Measurements from ENCODE around the gene KRT3. TPM values are rescaled to one million over a fixed set of nuclear protein-coding genes. Genes with fewer than 3 reads are reported as not detected.

Gene KRT3
- total and polyA plus RNA-seq, 8 donors = 0.53 TPM; not detected in 7

DNA sequence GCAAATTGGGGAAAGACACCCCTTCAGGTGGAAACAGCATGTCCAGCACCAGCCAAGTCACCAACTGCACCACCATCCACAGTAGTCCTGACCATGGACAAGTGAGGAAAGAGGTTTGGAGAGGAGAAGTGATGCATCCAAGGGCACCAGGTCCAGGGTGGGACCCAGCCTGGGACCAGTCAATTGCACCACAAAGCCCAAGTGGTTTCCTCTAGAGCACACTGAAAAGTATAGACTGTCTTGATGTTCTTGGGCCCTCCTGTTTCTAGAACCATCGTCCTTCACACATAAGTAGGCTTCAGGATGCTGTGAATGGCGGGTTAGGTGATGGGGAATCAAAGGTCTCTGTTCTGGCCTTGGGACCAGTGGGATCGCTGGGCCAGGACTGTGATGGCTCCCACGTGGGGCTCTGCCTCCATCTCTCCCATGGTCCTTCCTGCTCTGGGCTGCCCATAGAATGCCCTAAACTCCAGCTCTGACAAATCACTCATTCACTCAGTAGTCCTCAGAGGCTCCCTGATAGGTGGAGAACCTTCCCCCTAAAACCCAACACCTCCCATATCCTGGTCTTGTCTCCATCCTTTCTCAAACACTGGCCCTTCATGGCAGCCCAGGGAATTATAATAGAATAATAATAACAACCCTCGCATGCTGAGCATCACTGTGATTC is 29.0 kb upstream of the KRT3 start:
- WGBS, 5 donors = 81 to 92% (median 89%) methylated on average over 5 of the region's 5 CpGs
- intact Hi-C loops (cut with DNase I; ENCODE audit: low total_unique reads) = no loop called here
- TF ChIP-seq POLR2A (IDR thresholded peaks at IDR 0.05) (no peak), POLR2AphosphoS5 (IDR thresholded peaks at IDR 0.05) (no peak), EP300 (IDR thresholded peaks at IDR 0.05) (no peak)
- TF ChIP-seq, protein P1, sequence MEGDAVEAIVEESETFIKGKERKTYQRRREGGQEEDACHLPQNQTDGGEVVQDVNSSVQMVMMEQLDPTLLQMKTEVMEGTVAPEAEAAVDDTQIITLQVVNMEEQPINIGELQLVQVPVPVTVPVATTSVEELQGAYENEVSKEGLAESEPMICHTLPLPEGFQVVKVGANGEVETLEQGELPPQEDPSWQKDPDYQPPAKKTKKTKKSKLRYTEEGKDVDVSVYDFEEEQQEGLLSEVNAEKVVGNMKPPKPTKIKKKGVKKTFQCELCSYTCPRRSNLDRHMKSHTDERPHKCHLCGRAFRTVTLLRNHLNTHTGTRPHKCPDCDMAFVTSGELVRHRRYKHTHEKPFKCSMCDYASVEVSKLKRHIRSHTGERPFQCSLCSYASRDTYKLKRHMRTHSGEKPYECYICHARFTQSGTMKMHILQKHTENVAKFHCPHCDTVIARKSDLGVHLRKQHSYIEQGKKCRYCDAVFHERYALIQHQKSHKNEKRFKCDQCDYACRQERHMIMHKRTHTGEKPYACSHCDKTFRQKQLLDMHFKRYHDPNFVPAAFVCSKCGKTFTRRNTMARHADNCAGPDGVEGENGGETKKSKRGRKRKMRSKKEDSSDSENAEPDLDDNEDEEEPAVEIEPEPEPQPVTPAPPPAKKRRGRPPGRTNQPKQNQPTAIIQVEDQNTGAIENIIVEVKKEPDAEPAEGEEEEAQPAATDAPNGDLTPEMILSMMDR (IDR thresholded peaks at IDR 0.05) = no peak

DNA sequence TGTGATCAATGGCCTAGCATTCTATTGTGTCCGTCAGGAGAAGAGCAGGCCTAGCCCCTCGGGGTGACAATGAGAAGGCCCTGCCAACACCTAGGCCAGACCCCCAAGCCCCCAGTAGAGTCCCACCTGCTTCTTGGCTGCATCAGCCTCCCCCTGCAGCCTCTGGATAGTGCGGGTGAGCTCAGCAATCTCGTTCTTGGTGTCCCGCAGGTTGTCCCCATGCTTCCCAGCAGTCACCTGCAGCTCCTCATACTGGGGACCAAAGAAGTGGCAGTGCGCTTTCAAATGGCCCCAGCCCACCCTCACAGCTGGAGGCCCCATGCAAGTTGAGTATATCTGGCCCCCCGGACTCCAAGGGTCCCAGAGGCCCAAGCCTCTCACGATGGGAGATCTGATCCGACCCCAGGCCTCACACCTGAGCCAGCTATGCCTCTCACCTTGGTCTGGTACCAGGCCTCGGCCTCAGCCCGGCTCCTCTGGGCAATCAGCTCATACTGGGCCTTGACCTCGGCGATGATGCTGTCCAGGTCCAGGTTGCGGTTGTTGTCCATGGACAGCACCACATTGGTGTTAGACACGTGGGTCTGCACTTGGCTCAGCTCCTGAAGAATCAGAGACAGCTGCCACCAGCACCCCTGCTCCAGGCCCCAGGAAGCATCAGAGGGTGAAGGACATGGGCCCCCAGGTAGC is 28.0 kb upstream of the KRT3 start:
- H3K4me3 ChIP-seq = no peak overlapping the region
- H3K27ac ChIP-seq = no peak overlapping the region
- WGBS, 5 donors = 80 to 93% (median 89%) methylated on average over 9 to 15 of the region's 15 CpGs
- peaks cover 0 to 23% (median 5%) of the 10 kb centered on the region in 3 donors for H3K27me3 ChIP-seq
- no peaks in the 10 kb centered on the region for H3K36me3 ChIP-seq
- intact Hi-C loops (cut with DNase I; ENCODE audit: low total_unique reads) = no loop called here
- no peak for DNase-seq
- H3K9me3 ChIP-seq = no peaks in the 10 kb centered on the region
- TF ChIP-seq, protein P1 (IDR thresholded peaks at IDR 0.05) = no peak
- no peak for TF ChIP-seq EP300 (IDR thresholded peaks at IDR 0.05)
- TF ChIP-seq POLR2AphosphoS5 (IDR thresholded peaks at IDR 0.05) = no peak
- TF ChIP-seq POLR2A (IDR thresholded peaks at IDR 0.05) = no peak
- peaks cover 0 to 10% (median 0%) of the 10 kb centered on the region in 4 donors for H3K4me1 ChIP-seq

More for the DNA sequence above, 29.0 kb upstream of the KRT3 start:
- no peak for DNase-seq
- Histone ChIP-seq H3K36me3 (no peaks in the 10 kb centered on the region), H3K9me3 (no peaks in the 10 kb centered on the region), H3K27me3 (peaks cover 0 to 15% (median 0%) of the 10 kb centered on the region in 3 donors), H3K4me3 (no peak overlapping the region), H3K4me1 (peaks cover 0 to 10% (median 0%) of the 10 kb centered on the region in 4 donors), H3K27ac (no peak overlapping the region)

DNA sequence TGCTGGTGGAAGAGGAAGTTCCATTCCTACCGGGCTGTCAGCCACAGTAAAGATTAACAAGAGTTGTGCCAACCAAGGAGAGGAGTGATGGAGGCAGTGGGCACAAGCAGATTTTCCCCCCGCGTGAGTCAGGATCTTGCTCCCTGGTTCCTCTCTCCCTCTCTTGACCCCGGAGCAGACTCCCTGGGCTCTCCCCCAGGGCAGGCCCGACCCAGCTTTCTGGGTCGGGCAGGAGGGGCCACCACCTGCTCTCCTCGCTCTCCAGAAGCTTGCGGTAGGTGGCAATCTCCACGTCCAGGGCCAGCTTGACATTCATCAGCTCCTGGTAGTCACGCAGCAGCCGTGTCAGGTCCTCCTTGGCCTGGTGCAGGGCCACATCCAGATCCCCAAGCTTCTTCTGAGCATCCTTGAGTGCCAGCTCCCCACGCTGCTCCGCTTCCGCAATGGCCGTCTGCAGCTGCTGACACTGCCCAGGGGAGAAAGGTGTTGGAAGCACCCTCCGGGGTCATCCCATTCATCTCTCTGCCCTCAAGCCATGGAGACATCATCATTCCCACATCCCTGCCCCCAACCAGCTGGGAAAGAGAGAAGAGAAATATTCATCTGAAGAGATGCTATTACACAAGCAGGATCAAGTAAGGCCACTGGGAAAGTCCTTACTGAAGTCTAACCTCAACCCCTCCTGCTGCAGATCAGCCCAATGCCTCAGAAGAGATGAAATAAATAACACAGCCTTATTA is 27.0 kb upstream of the KRT3 start:
- no peaks in the 10 kb centered on the region for H3K36me3 ChIP-seq
- H3K27me3 ChIP-seq = peaks cover 0 to 31% (median 8%) of the 10 kb centered on the region in 3 donors
- H3K4me3 ChIP-seq = no peak overlapping the region
- H3K9me3 ChIP-seq = no peaks in the 10 kb centered on the region
- intact Hi-C loops (cut with DNase I; ENCODE audit: low total_unique reads) = no loop called here
- WGBS, 5 donors = 72 to 78% (median 76%) methylated on average over 12 to 16 of the region's 16 CpGs
- no peak for DNase-seq
- no peak for TF ChIP-seq POLR2A (IDR thresholded peaks at IDR 0.05)
- TF ChIP-seq EP300 (IDR thresholded peaks at IDR 0.05) = no peak
- TF ChIP-seq, protein P1 (IDR thresholded peaks at IDR 0.05) = no peak
- TF ChIP-seq POLR2AphosphoS5 (IDR thresholded peaks at IDR 0.05) = no peak
- H3K4me1 ChIP-seq = peaks cover 0 to 10% (median 0%) of the 10 kb centered on the region in 4 donors
- H3K27ac ChIP-seq = no peak overlapping the region

Measured in stomach (tissue), 9 donors.